ENCODE data around the gene MAP2K3.

DNA sequence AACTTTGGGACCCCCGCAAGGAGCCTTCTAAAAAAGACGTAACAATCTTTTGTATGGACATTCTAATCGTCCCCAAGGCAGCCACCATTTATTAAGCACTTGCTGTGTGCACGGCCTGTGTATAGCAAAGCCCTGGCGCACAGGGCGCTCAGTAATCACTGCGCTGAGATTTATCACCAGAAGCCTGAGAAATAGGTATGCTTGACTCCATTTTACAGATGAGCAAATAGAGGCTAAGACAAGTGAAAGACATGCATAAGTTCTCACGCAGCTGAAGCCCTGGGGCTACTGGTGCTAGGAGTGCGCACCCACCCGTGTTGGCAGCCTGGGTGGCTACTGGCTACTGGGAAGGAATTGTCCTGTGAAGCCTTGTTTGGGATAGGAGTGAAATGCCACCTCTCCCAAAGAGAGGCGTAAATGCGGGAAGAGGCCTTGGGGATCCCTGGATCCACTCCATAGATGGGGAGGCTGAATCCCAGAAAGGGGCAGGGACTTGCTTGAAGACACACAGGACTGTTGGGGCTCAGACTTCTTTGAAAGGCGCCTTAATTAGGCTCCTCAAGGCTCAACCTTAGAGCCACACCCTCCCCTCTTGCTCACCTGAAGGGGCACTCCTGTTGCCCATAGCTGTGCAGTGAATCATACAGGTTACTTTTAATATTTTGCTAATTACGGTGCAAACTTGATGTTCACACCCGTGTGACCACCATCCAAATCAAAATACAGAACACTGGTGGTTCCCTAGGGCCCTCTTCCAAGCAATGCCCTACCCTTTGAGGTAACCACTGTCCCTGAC is 30.7 kb upstream of the MAP2K3 start:
- TF ChIP-seq, protein P1, sequence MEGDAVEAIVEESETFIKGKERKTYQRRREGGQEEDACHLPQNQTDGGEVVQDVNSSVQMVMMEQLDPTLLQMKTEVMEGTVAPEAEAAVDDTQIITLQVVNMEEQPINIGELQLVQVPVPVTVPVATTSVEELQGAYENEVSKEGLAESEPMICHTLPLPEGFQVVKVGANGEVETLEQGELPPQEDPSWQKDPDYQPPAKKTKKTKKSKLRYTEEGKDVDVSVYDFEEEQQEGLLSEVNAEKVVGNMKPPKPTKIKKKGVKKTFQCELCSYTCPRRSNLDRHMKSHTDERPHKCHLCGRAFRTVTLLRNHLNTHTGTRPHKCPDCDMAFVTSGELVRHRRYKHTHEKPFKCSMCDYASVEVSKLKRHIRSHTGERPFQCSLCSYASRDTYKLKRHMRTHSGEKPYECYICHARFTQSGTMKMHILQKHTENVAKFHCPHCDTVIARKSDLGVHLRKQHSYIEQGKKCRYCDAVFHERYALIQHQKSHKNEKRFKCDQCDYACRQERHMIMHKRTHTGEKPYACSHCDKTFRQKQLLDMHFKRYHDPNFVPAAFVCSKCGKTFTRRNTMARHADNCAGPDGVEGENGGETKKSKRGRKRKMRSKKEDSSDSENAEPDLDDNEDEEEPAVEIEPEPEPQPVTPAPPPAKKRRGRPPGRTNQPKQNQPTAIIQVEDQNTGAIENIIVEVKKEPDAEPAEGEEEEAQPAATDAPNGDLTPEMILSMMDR (IDR thresholded peaks at IDR 0.05; ENCODE audit: poor library complexity, severe bottlenecking), result no peak
- TF ChIP-seq POLR2AphosphoS5 (IDR thresholded peaks at IDR 0.05) (no peak), EP300 (conservative IDR thresholded peaks at IDR 0.05; ENCODE audit: poor library complexity, severe bottlenecking) (no peak)

Measured in neural cell (in vitro differentiated cells).